Measurements from ENCODE around the gene PHKG2.

DNA sequence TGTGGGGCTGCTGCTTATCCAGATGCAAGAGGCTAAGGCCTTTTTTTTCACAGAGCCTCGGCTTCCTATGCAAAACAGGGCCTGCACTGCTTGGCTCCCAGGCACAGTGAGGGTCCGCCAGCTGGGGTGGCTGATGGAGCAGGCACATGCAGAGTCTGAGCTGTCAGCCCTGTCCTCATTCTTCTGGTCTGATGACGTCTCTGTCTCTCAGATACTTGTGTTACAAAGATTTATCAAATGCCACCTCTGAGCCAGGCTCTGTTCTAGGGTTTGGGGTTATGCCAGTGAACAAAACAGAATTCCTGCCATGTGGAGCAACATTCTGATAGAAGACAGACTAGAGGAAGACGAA is 18.7 kb downstream of the PHKG2 start:
- TF ChIP-seq, protein P1, sequence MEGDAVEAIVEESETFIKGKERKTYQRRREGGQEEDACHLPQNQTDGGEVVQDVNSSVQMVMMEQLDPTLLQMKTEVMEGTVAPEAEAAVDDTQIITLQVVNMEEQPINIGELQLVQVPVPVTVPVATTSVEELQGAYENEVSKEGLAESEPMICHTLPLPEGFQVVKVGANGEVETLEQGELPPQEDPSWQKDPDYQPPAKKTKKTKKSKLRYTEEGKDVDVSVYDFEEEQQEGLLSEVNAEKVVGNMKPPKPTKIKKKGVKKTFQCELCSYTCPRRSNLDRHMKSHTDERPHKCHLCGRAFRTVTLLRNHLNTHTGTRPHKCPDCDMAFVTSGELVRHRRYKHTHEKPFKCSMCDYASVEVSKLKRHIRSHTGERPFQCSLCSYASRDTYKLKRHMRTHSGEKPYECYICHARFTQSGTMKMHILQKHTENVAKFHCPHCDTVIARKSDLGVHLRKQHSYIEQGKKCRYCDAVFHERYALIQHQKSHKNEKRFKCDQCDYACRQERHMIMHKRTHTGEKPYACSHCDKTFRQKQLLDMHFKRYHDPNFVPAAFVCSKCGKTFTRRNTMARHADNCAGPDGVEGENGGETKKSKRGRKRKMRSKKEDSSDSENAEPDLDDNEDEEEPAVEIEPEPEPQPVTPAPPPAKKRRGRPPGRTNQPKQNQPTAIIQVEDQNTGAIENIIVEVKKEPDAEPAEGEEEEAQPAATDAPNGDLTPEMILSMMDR (IDR thresholded peaks at IDR 0.05), result no peak
- TF ChIP-seq POLR2A (IDR thresholded peaks at IDR 0.05), result no peak

All from Peyer's patch (tissue), 4 donors.